HS-5 (cell line): ENCODE measurements around the gene TPTE.
"Not testable (repeated sequence)": the region's sequence is repeated elsewhere in the genome, so short reads cannot be mapped to it uniquely, and the experiment has no call there.

Source experiments
- DNase-seq: peaks from one replicate; pipeline ENCODE4 v3.0.0-alpha.2; 2012; ENCODE audit warnings: low read depth

TPTE gene

GRCh38 chr21:10617133-10617752 lies 95.9 kb downstream of the TPTE start:
- not testable (repeated sequence) for DNase-seq

- DNase-seq, result no peak
These were observed 106.0 kb downstream of the TPTE start for GRCh38 chr21:10627316-10627863.

GRCh38 chr21:10629239-10629638 lies 107.9 kb downstream of the TPTE start:
- not testable (repeated sequence) for DNase-seq

- not testable (repeated sequence) for DNase-seq
These were observed 109.4 kb downstream of the TPTE start for GRCh38 chr21:10630829-10631228.

GRCh38 chr21:10631316-10631715 lies 109.9 kb downstream of the TPTE start:
- DNase-seq, result not testable (repeated sequence)

GRCh38 chr21:10638144-10638543 lies 116.8 kb downstream of the TPTE start:
- not testable (repeated sequence) for DNase-seq

GRCh38 chr21:10639123-10639522 lies 117.7 kb downstream of the TPTE start:
- DNase-seq, result no peak

- not testable (repeated sequence) for DNase-seq
These were observed 118.4 kb downstream of the TPTE start for GRCh38 chr21:10639746-10640145.

- DNase-seq, result no peak
These were observed 119.1 kb downstream of the TPTE start for GRCh38 chr21:10640446-10640845.

GRCh38 chr21:10641107-10641506 lies 119.7 kb downstream of the TPTE start:
- DNase-seq, result no peak

GRCh38 chr21:10645667-10646066 lies 124.3 kb downstream of the TPTE start:
- not testable (repeated sequence) for DNase-seq

- not testable (repeated sequence) for DNase-seq
These were observed 128.2 kb downstream of the TPTE start for GRCh38 chr21:10649350-10650149.

- DNase-seq, result not testable (repeated sequence)
These were observed 128.9 kb downstream of the TPTE start for GRCh38 chr21:10650297-10650696.
